ENCODE results near the gene POLA1.
A peak's percentile ranks its signal among the peaks of the same experiment; 100 is the strongest.
"Not testable (repeated sequence)": the region's sequence is repeated elsewhere in the genome, so short reads cannot be mapped to it uniquely, and the experiment has no call there.

POLA1 gene, protein sequence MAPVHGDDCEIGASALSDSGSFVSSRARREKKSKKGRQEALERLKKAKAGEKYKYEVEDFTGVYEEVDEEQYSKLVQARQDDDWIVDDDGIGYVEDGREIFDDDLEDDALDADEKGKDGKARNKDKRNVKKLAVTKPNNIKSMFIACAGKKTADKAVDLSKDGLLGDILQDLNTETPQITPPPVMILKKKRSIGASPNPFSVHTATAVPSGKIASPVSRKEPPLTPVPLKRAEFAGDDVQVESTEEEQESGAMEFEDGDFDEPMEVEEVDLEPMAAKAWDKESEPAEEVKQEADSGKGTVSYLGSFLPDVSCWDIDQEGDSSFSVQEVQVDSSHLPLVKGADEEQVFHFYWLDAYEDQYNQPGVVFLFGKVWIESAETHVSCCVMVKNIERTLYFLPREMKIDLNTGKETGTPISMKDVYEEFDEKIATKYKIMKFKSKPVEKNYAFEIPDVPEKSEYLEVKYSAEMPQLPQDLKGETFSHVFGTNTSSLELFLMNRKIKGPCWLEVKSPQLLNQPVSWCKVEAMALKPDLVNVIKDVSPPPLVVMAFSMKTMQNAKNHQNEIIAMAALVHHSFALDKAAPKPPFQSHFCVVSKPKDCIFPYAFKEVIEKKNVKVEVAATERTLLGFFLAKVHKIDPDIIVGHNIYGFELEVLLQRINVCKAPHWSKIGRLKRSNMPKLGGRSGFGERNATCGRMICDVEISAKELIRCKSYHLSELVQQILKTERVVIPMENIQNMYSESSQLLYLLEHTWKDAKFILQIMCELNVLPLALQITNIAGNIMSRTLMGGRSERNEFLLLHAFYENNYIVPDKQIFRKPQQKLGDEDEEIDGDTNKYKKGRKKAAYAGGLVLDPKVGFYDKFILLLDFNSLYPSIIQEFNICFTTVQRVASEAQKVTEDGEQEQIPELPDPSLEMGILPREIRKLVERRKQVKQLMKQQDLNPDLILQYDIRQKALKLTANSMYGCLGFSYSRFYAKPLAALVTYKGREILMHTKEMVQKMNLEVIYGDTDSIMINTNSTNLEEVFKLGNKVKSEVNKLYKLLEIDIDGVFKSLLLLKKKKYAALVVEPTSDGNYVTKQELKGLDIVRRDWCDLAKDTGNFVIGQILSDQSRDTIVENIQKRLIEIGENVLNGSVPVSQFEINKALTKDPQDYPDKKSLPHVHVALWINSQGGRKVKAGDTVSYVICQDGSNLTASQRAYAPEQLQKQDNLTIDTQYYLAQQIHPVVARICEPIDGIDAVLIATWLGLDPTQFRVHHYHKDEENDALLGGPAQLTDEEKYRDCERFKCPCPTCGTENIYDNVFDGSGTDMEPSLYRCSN (N-terminal part only)

GRCh38 chrX:24693453-24694202 is at the start of gene POLA1:
Gene POLA1 (plus strand): TSS chrX:24693918. CDS start chrX:24693962, 44 bp downstream.
- peak; percentile 94 to 95 (median 95) for DNase-seq

DNA sequence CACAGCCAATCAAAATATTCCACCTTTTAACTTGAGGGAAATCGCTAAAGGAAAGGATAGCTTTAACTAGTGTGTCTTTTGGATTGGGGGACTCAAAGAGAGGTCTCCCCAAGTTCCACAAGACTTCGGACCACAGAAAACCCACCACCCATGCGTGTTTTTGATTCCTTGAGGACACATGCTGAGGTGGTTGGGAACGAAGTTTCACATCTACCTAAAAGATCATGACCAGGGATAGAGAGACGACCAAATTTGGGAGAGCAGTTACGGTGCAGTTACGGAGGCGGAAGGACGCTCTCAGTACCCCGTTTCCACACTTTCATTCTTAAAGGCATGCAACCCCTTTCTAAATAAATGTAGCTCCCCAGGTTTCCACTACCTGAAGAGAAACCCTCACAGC is 47.7 kb upstream of the POLA1 start:
- DNase-seq = no peak

DNA sequence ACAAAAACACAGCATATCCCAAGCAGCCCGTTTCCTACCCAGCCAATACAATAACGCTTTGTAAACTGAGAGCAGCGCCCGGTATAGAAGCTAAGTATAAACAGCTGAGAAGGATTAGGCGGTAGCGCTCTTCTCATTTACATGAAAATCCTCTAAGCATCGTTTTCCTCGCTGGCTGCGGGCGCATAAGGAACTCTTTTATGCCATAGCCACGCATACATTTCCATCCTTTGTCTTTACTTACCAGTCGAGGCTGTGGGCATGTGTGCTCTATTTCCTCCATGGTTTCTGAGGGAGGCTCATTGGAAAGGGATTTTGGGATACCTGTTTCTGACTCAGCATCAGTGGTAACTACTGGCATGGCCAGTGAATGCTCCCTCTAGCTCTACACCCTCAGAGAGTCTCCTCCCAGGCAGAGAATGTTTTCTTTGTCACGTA is 47.0 kb upstream of the POLA1 start:
- DNase-seq = no peak

GRCh38 chrX:24647257-24648058 is 46.3 kb upstream of the POLA1 start, which contains the start of gene PCYT1B:
Gene PCYT1B (minus strand): TSS chrX:24647347. CDS start chrX:24647105, 242 bp downstream.
- DNase-seq = peak; percentile 29 to 56 (median 50)

GRCh38 chrX:24648495-24648894 is 45.2 kb upstream of the POLA1 start:
- DNase-seq = no peak

DNA sequence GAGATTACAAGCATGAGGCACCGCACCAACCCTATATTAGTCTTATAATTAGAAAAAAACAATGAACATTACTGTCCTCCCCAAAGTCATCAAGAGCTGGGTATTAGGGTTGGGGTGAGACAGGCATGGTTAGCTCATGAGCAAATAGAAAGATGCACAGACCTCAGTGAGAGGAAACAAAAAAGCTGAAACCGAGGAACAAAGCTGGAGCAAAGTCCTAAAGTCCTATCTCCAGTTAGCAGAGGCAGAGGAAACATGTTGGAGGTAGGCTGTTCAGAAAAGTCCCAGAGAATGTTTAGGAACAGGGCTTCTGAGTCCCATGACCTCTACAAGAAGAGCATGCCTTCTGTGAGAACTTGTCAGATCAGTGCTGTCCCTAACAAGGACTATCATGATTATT is 41.9 kb upstream of the POLA1 start:
- no peak for DNase-seq

DNA sequence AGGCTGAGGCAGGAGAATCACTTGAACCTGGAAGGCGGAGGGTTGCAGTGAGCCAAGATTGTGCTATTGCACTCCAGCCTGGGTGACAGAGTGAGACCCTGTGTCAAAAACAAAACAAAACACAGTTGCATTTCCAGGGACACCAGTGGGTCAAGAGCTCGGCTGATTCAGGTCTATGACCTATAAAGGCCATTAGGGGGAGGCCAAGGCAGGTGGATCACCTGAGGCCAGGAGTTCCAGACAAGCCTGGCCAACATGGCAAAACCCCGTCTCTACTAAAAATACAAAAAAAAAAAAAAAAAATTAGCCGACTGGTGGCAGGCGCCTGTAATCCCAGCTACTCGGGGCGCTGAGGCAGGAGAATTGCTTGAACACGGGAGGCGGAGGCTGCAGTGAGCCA is 38.0 kb upstream of the POLA1 start:
- DNase-seq = not testable (repeated sequence)

- no peak for DNase-seq
Measured at GRCh38 chrX:24657671-24658386, 35.9 kb upstream of the POLA1 start.

DNA sequence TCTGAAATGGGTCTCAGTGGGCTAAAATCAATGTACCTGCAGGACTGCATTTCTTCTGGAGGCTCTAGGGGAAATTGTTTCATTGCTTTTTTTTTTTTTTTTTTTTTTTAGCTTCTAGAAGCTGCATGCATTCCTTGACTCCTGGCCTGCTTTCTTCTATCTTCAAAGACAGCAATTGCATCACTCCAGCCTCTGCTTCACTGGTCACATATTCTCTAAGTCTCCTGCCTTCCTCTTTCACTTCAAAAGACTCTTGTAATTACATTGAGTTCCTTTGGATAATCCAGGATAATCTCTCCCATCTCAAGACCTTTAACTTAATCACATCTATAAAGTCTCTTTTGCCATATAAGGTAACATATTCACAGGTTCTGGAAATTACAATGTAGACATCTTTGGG is 35.3 kb upstream of the POLA1 start:
- no peak for DNase-seq

DNA sequence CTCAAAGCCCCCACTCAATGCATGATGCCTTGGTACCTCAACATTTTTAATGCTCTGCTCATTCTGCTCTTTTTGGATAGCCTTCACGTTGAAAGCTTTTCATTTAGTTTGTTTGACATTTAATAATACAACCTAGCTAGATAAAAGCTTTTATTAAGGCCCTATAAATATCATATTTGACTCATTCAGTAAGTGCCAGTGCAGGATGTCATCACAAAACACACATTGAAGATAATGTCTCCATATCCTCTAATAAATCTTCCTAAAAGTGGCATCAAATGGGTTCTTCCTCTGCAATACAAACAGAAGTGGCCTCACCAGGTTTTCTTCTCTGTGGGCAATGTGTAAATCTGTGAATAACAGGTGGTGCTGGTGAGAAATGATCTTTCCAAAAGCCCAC is 34.6 kb upstream of the POLA1 start:
- DNase-seq = no peak

GRCh38 chrX:24659646-24660045 is 34.1 kb upstream of the POLA1 start:
- DNase-seq = no peak

DNA sequence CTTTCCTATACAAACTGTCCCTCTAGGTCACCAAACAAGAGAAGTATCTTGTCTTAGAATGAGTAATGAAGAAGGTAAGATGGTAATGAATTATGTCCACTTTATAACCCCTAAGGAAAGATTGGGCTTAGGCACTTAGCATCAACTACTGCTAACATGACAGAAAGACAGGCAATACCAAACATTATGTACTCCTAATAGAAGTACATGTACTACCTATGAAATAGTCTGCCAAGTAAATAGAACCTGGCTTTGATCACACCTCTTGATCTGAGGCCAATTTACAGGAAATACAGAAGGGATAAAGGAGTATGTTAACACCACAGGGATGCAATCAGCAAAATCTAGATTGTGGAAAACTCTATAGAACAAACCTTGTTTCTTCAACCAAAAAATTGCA is 32.4 kb upstream of the POLA1 start:
- DNase-seq = no peak

DNA sequence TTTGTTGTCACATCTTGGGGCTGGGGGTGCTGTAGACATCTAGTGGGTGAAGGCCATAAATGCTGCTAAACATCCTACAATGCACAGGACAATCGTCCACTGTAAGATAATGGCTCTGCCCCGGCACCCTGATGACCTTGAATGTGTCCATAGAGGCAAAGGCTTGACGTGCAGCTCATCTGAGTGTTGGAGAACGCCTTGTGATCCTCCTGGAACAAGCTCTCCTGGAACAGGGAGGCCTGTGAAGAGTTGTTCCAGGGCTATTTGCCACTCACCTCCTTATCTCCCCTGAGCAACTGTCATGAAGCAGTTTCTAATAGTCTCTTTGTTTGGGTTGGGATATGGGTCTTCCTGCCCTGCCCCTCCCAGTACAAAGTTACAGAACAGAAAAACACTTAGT is 31.4 kb upstream of the POLA1 start:
- DNase-seq = no peak

DNA sequence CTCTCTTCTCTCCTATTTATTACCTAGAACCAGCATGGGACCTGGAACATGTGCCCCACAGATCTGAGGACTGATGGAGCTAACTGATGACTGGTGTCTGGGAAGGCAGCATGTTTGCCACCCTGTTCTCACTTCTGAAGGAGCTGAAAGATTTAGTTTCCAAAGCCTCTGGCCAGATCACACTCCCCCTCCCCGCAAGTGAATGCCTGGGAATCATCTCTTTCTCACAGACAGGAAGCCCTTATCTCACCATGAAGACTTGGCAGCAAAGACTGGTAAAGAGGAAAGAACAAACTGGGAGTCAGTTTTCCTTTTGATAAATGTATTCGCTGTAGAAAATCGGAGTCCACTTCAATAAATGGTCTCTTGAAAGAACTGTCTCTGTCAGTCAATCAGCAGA is 25.6 kb upstream of the POLA1 start:
- no peak for DNase-seq

DNA sequence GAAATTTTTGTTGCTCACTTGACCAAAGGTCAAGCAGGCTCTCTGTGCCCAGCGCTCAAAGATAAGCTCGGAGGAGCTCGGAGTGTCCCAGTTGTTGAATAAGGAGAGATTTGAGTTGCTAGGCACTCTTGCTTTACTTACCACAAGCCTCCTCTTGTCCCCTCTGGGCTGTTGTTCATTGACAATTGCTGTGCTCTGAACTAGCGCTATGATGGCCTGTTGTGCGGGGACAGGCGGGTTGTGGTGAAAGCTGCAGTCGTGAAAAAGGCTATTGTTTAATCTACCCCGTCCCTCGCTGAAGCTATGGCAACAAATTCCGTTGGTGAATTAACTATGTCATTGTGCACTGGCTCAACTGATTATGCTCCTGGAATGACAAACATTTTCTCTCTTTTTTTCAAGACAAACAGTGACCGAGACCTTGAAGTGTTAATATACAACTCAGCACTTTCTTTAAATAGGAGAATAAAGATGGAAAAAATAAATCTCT is 21.0 kb upstream of the POLA1 start:
- no peak for DNase-seq

GRCh38 chrX:24673424-24673823 is 20.3 kb upstream of the POLA1 start:
- DNase-seq = no peak

DNA sequence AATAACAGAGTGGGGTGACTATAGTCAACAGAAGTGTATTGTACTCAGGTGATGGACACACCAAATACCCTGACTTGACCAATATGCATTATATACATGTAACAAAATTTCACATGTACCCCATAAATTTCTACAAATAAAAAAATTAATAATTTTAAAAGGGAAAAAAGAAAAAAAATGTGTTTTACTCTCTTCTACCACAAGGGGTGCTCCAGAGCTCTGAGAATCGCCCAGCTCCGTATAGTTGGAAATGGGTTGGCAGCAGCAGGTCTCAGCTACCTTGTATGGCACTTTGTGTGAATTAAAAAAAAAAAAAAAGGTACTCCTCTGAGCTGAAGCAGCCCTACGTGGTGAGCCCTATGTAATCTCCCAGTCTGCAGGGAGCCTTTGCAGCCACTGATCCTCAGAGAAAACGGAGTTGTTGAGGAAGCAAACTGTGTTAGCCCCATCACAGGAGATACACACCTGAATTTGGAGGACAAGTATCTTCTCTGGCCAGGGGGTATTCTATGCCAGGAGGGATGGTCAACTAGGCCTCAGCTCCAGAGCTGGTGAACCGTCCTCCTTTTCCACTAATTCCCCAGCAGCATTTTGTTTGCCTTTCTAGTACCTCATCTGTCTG is 17.2 kb upstream of the POLA1 start:
- DNase-seq = peak in 2 of 3 donors; percentile 25 to 35

DNA sequence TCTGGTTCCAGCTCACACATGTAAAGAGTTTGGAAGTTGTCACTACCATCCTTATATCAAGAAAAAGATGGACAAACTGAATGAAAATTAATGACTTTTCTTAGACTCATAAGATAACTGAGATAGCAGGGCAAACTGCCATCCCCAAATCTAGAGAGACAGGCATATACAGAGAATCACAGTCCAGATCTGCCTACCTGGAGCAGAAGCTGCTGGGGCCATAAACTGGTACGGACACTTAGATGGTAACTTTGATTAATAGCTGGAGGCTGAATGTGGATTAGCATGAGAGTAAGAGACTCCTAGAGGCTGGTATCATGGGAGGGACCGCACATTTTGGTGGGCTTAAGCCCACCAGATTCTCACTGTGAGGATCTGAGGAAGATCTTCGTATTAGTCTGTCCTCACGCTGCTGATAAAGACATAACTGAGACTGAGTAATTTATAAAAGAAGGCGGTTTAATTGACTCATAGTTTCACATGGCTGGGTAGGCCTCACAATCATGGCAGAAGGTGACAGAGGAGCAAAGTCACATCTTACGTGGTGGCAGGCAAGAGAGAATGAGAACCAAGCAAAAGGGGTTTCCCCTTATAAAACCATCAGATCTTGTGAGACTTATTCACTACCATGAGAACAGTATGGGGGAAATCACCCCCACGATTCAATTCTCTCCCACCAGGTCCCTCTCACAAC is 10.8 kb upstream of the POLA1 start:
- DNase-seq = peak; percentile 9 to 21 (median 14)

GRCh38 chrX:24684048-24684447 is 9.7 kb upstream of the POLA1 start:
- DNase-seq = no peak

Data from suppressor macrophage treated with lipopolysaccharide for 1 hour (primary cell).